ENCODE measurements around the gene CLEC4C.

CLEC4C gene

GRCh38 chr12:7719946-7720730 lies 27.0 kb downstream of the CLEC4C start:
- H3K4me3 ChIP-seq (ENCODE audit: low read length): no peak overlapping the region
- no peak for DNase-seq (ENCODE audit: low read depth)
- no peak for TF ChIP-seq CTCF (conservative IDR thresholded peaks at IDR 0.05; ENCODE audit: low read length)

- DNase-seq (ENCODE audit: low read depth): peak; percentile 20
- peak; percentile 31 for TF ChIP-seq CTCF (conservative IDR thresholded peaks at IDR 0.05; ENCODE audit: low read length)
- H3K4me3 ChIP-seq (ENCODE audit: low read length): no peak overlapping the region
These were observed 30.8 kb downstream of the CLEC4C start for GRCh38 chr12:7716381-7716780.

GRCh38 chr12:7712841-7713442 lies 34.2 kb downstream of the CLEC4C start:
- no peak for DNase-seq (ENCODE audit: low read depth)
- TF ChIP-seq CTCF (conservative IDR thresholded peaks at IDR 0.05; ENCODE audit: low read length): no peak
- H3K4me3 ChIP-seq (ENCODE audit: low read length): no peak overlapping the region

GRCh38 chr12:7711133-7711532 lies 36.0 kb downstream of the CLEC4C start, which contains the start of gene DPPA3:
DPPA3 (plus strand) TSS chr12:7711433; CDS start chr12:7711571, 138 bp downstream.
- no peak for DNase-seq (ENCODE audit: low read depth)
- no peak within 1 kb of the TSS for H3K4me3 ChIP-seq (ENCODE audit: low read length)
- TF ChIP-seq CTCF (conservative IDR thresholded peaks at IDR 0.05; ENCODE audit: low read length): no peak

GRCh38 chr12:7709969-7710675 lies 37.1 kb downstream of the CLEC4C start:
- DNase-seq (ENCODE audit: low read depth): no peak
- H3K4me3 ChIP-seq (ENCODE audit: low read length): no peak overlapping the region
- no peak for TF ChIP-seq CTCF (conservative IDR thresholded peaks at IDR 0.05; ENCODE audit: low read length)

- no peak overlapping the region for H3K4me3 ChIP-seq (ENCODE audit: low read length)
- TF ChIP-seq CTCF (conservative IDR thresholded peaks at IDR 0.05; ENCODE audit: low read length): no peak
- no peak for DNase-seq (ENCODE audit: low read depth)
These were observed 41.3 kb downstream of the CLEC4C start for GRCh38 chr12:7705846-7706245.

All from AG10803 (cell line).